ENCODE data around the gene TNS1. TPM values are rescaled to one million over a fixed set of nuclear protein-coding genes. Genes with fewer than 3 reads are reported as not detected.

TNS1 gene
- total and polyA plus RNA-seq, 10 of the 15 experiments (the other 5 are each of a cell fraction or from before 2014, with no cell fraction given), result 0.05 to 0.44 TPM; not detected in 8

GRCh38 chr2:217800433-217801114, 202.2 kb downstream of the TNS1 start (continued):
- TF ChIP-seq ZNF592 (IDR thresholded peaks at IDR 0.05) (no peak), MTA2 (IDR thresholded peaks at IDR 0.05; ENCODE audit: low read depth) (no peak), FOS (IDR thresholded peaks at IDR 0.05; ENCODE audit: borderline replicate concordance, extremely low read depth, insufficient read length) (no peak), SUZ12 (IDR thresholded peaks at IDR 0.05; ENCODE audit: unreplicated experiment) (no peak), NBN (IDR thresholded peaks at IDR 0.05) (no peak), E2F8 (IDR thresholded peaks at IDR 0.05; ENCODE audit: low read depth, partially characterized antibody) (no peak), CBX3 (IDR thresholded peaks at IDR 0.05; ENCODE audit: borderline replicate concordance, low read depth) (no peak), JUNB (IDR thresholded peaks at IDR 0.05) (no peak), KAT2A (conservative IDR thresholded peaks at IDR 0.05; ENCODE audit: control insufficient read depth, low read depth, low read length) (no peak), MAX (IDR thresholded peaks at IDR 0.05; ENCODE audit: low read depth, low read length) (no peak), HCFC1 (IDR thresholded peaks at IDR 0.05; ENCODE audit: low read length) (no peak)
